Mucosa of rectum (tissue), 2 donors: Measurements from ENCODE around the gene PLCD4.

Experiments used
- H3K27ac ChIP-seq, 2 donors: one replicate each; pipeline ENCODE4 v1.7.0; 2013; ENCODE audit warnings: inconsistent platforms in 2 of 2, low read depth in 2 of 2, low read length in 2 of 2
- H3K27me3 ChIP-seq, 2 donors: one replicate each; pipeline ENCODE4 v1.7.0; 2013; ENCODE audit warnings: low read length in 2 of 2; ENCODE audit not compliant: control insufficient read depth in 2 of 2, insufficient read depth in 2 of 2
- H3K36me3 ChIP-seq, 2 donors: one replicate each; pipeline ENCODE4 v1.7.0; 2013; ENCODE audit warnings: low read length in 2 of 2; ENCODE audit not compliant: control insufficient read depth in 2 of 2, insufficient read depth in 2 of 2
- H3K4me1 ChIP-seq, 2 donors: one replicate each; pipeline ENCODE4 v1.7.0; 2013; ENCODE audit warnings: low read length in 2 of 2, mild to moderate bottlenecking in 1 of 2; ENCODE audit not compliant: control insufficient read depth in 2 of 2, insufficient read depth in 2 of 2
- H3K4me3 ChIP-seq, 2 donors: one replicate each; pipeline ENCODE4 v1.7.0; 2013; ENCODE audit warnings: low read length in 2 of 2
- H3K9ac ChIP-seq, 2 donors: one replicate each; pipeline ENCODE4 v1.7.0; 2013; ENCODE audit warnings: low read length in 2 of 2, low read depth in 1 of 2, mild to moderate bottlenecking in 1 of 2
- H3K9me3 ChIP-seq, 2 donors: one replicate each; pipeline ENCODE4 v1.7.0; 2013; ENCODE audit warnings: low read length in 2 of 2; ENCODE audit not compliant: control insufficient read depth in 2 of 2
- donor health status: healthy.
- donor health status: Normal muscosa, but diverticular disease.

The PLCD4 gene

GRCh38 chr2:218570850-218571249 lies 36.8 kb upstream of the PLCD4 start:
- no peaks in the 10 kb centered on the region for H3K27me3 ChIP-seq
- H3K9ac ChIP-seq, result no peak overlapping the region
- H3K4me1 ChIP-seq, result peaks cover 23 to 28% of the 10 kb centered on the region in 2 donors
- no peak overlapping the region for H3K27ac ChIP-seq
- H3K4me3 ChIP-seq, result no peak overlapping the region
- no peaks in the 10 kb centered on the region for H3K9me3 ChIP-seq
- H3K36me3 ChIP-seq, result peaks cover 8 to 14% of the 10 kb centered on the region in 2 donors

GRCh38 chr2:218576854-218577253 lies 30.8 kb upstream of the PLCD4 start:
- no peak overlapping the region for H3K9ac ChIP-seq
- H3K4me3 ChIP-seq, result no peak overlapping the region
- no peak overlapping the region for H3K27ac ChIP-seq
- H3K4me1 ChIP-seq, result no peaks in the 10 kb centered on the region
- no peaks in the 10 kb centered on the region for H3K9me3 ChIP-seq
- peaks cover 14 to 24% of the 10 kb centered on the region in 2 donors for H3K36me3 ChIP-seq
- no peaks in the 10 kb centered on the region for H3K27me3 ChIP-seq

GRCh38 chr2:218577482-218578220 lies 30.0 kb upstream of the PLCD4 start:
- no peak overlapping the region for H3K4me3 ChIP-seq
- H3K27me3 ChIP-seq, result no peaks in the 10 kb centered on the region
- no peak overlapping the region for H3K27ac ChIP-seq
- no peak overlapping the region for H3K9ac ChIP-seq
- no peaks in the 10 kb centered on the region for H3K9me3 ChIP-seq
- H3K36me3 ChIP-seq, result peaks cover 16 to 23% of the 10 kb centered on the region in 2 donors
- no peaks in the 10 kb centered on the region for H3K4me1 ChIP-seq

GRCh38 chr2:218578272-218578877 lies 29.3 kb upstream of the PLCD4 start:
- Histone ChIP-seq H3K9me3 (no peaks in the 10 kb centered on the region), H3K27me3 (no peaks in the 10 kb centered on the region), H3K36me3 (peaks cover 22 to 26% of the 10 kb centered on the region in 2 donors), H3K27ac (no peak overlapping the region), H3K4me3 (no peak overlapping the region), H3K9ac (no peak overlapping the region), H3K4me1 (no peaks in the 10 kb centered on the region)

GRCh38 chr2:218582076-218582475 lies 25.6 kb upstream of the PLCD4 start:
- Histone ChIP-seq H3K9ac (no peak overlapping the region), H3K36me3 (peaks cover 32 to 39% of the 10 kb centered on the region in 2 donors), H3K4me3 (no peak overlapping the region), H3K27ac (no peak overlapping the region), H3K27me3 (no peaks in the 10 kb centered on the region), H3K9me3 (no peaks in the 10 kb centered on the region), H3K4me1 (no peaks in the 10 kb centered on the region)

GRCh38 chr2:218583983-218584850 lies 23.5 kb upstream of the PLCD4 start:
- Histone ChIP-seq H3K4me1 (no peaks in the 10 kb centered on the region), H3K27me3 (no peaks in the 10 kb centered on the region), H3K9me3 (no peaks in the 10 kb centered on the region), H3K27ac (no peak overlapping the region), H3K9ac (no peak overlapping the region), H3K4me3 (no peak overlapping the region), H3K36me3 (peaks cover 32 to 46% of the 10 kb centered on the region in 2 donors)

- Histone ChIP-seq H3K36me3 (peaks cover 41 to 54% of the 10 kb centered on the region in 2 donors), H3K4me1 (no peaks in the 10 kb centered on the region), H3K9ac (no peak overlapping the region), H3K27me3 (no peaks in the 10 kb centered on the region), H3K27ac (no peak overlapping the region), H3K4me3 (no peak overlapping the region), H3K9me3 (no peaks in the 10 kb centered on the region)
Measured at GRCh38 chr2:218585541-218585940, 22.2 kb upstream of the PLCD4 start.

- no peaks in the 10 kb centered on the region for H3K27me3 ChIP-seq
- H3K36me3 ChIP-seq, result no peaks in the 10 kb centered on the region
- no peaks in the 10 kb centered on the region for H3K9me3 ChIP-seq
- H3K9ac ChIP-seq, result no peak overlapping the region
- no peak overlapping the region for H3K4me3 ChIP-seq
- H3K4me1 ChIP-seq, result peaks cover 0 to 4% of the 10 kb centered on the region in 2 donors
- no peak overlapping the region for H3K27ac ChIP-seq
Measured at GRCh38 chr2:218605432-218605831, 2.3 kb upstream of the PLCD4 start.

- H3K27ac ChIP-seq, result peak overlapping the region in 1 of 2 donors; percentile 12
- no peaks in the 10 kb centered on the region for H3K36me3 ChIP-seq
Measured at GRCh38 chr2:218615868-218616315, 8.2 kb downstream of the PLCD4 start.

More at GRCh38 chr2:218615868-218616315, 8.2 kb downstream of the PLCD4 start:
- Histone ChIP-seq H3K4me3 (no peak overlapping the region), H3K27me3 (no peaks in the 10 kb centered on the region), H3K4me1 (peaks cover 0 to 9% of the 10 kb centered on the region in 2 donors), H3K9ac (no peak overlapping the region), H3K9me3 (no peaks in the 10 kb centered on the region)
